LNCAP (cell line): ENCODE measurements around the gene FAM241B.

Experiments
- CTCF ChIP-seq: fragments of 450-650 bp; IDR thresholded peaks from 2 replicates; pipeline ENCODE4 v1.5.1; 2017; ENCODE audit warnings: mild to moderate bottlenecking

Gene FAM241B

GRCh38 chr10:69665474-69666320 is 35.6 kb downstream of the FAM241B start:
- no peak for TF ChIP-seq CTCF

- TF ChIP-seq CTCF, result no peak
Observed at GRCh38 chr10:69666756-69667155, 36.7 kb downstream of the FAM241B start.

GRCh38 chr10:69668721-69669120 is 38.7 kb downstream of the FAM241B start:
- TF ChIP-seq CTCF, result no peak

- TF ChIP-seq CTCF, result no peak
Observed at GRCh38 chr10:69669409-69669808, 39.4 kb downstream of the FAM241B start.

- no peak for TF ChIP-seq CTCF
Observed at GRCh38 chr10:69673521-69673920, 43.5 kb downstream of the FAM241B start.

- TF ChIP-seq CTCF, result no peak
Observed at GRCh38 chr10:69674786-69675185, 44.7 kb downstream of the FAM241B start.

GRCh38 chr10:69676301-69676700 is 46.3 kb downstream of the FAM241B start:
- no peak for TF ChIP-seq CTCF
